K562 (cell line): ENCODE data around the gene METTL25B. TPM values are rescaled to one million over a fixed set of nuclear protein-coding genes. Genes with fewer than 3 reads are reported as not detected.
A peak's percentile ranks its signal among the peaks of the same experiment; 100 is the strongest.

Source experiments
- ELF1 ChIP-seq: fragments of 200-800 bp; sonication (Bioruptor generic); IDR thresholded peaks from 2 replicates; pipeline ENCODE4 v1.6.1; 2016; ENCODE audit warnings: missing genetic modification characterization, missing compliant biosample characterization
- KDM2B ChIP-seq: fragments of 250-450 bp; sonication (Bioruptor Pico); IDR thresholded peaks from 2 replicates; pipeline ENCODE4 v1.8.0; 2021; ENCODE audit warnings: mild to moderate bottlenecking, moderate library complexity
- POLR2B ChIP-seq: fragments of 450-650 bp; IDR thresholded peaks from 2 replicates; pipeline ENCODE4 v1.6.1; 2018; ENCODE audit warnings: low read depth; ENCODE audit not compliant: partially characterized antibody
- PPARD ChIP-seq: fragments of 250-450 bp; sonication (Bioruptor Pico); IDR thresholded peaks from 2 replicates; pipeline ENCODE4 v1.8.0; 2022; ENCODE audit warnings: inconsistent platforms, mild to moderate bottlenecking, moderate library complexity
- REST ChIP-seq, 2 experiments: fragments of 450-650 bp; formaldehyde crosslinking in 1 of 2; IDR thresholded peaks; 2 replicates each; pipeline versions ENCODE4 v1.4.0 to v1.6.1; 2014 to 2020; ENCODE audit warnings: mild to moderate bottlenecking in 2 of 2, borderline replicate concordance in 1 of 2, low read depth in 1 of 2
- SRSF7 ChIP-seq: fragments of 200-400 bp; formaldehyde crosslinking; optimal IDR thresholded peaks from 2 replicates; pipeline ENCODE3; 2017; ENCODE audit warnings: mild to moderate bottlenecking, low read depth, low read length
- TAF7 ChIP-seq: fragments of 450-650 bp; IDR thresholded peaks from 2 replicates; pipeline ENCODE4 v1.6.1; 2016; ENCODE audit warnings: missing genetic modification characterization, missing compliant biosample characterization
- TSC22D4 ChIP-seq: fragments of 450-650 bp; IDR thresholded peaks from 2 replicates; pipeline ENCODE4 v1.6.1; 2016; ENCODE audit warnings: missing genetic modification characterization, missing biosample characterization, control low read depth
- ZNF174 ChIP-seq: fragments of 250-450 bp; sonication (Bioruptor Pico); IDR thresholded peaks from 2 replicates; pipeline ENCODE4 v1.4.0; 2020; ENCODE audit warnings: mild to moderate bottlenecking
- ZNF655 ChIP-seq: fragments of 250-450 bp; sonication (Bioruptor Pico); IDR thresholded peaks from 2 replicates; pipeline ENCODE4 v1.5.0; 2021
- polyA plus RNA-seq, 8 experiments: library from polyadenylated mRNA; depleted of rRNA in 4 of 8; stranded (reverse) in 5 of 8; unstranded in 3 of 8; fragments of >200 nt; fragmentation: Nextera tagmentation in 2 of 8; fragmentation: Illumina TruSeq in 1 of 8; extraction: Ambion mirVana in 2 of 8; extraction: Trizol in 1 of 8; gene quantifications; 2 replicates each; pipeline versions ENCODE4 v1.2.1 to v1.2.3, GENCODE V29; 2011 to 2014; ENCODE audit warnings: inconsistent platforms in 1 of 8, missing spikeins in 1 of 8
- total RNA-seq, 7 experiments: library from RNA; depleted of rRNA in 6 of 7; stranded (reverse); fragments of >200 nt in 6 of 7; fragmentation: Illumina TruSeq in 2 of 7; extraction: Trizol in 2 of 7; gene quantifications; 2 replicates each; pipeline versions ENCODE4 v1.2.1 to v1.2.3, GENCODE V29; 2011 to 2021; ENCODE audit warnings: low replicate concordance in 1 of 7
- TF ChIP-seq, protein P1 (sequence below): IDR thresholded peaks from 2 replicates; pipeline ENCODE4 v1.6.1; 2011; ENCODE audit not compliant: insufficient read length; ENCODE audit errors: extremely low read depth
- TF ChIP-seq, protein P2 (sequence below): fragments of 450-650 bp; IDR thresholded peaks from 2 replicates; pipeline ENCODE4 v1.6.1; 2017; ENCODE audit warnings: antibody characterized with exemption, mild to moderate bottlenecking

METTL25B gene
- total and polyA plus RNA-seq, 9 of the 15 experiments (the other 6 are each of a cell fraction or from before 2014, with no cell fraction given), result 7.7 to 48.3 (median 33.1) TPM

DNA sequence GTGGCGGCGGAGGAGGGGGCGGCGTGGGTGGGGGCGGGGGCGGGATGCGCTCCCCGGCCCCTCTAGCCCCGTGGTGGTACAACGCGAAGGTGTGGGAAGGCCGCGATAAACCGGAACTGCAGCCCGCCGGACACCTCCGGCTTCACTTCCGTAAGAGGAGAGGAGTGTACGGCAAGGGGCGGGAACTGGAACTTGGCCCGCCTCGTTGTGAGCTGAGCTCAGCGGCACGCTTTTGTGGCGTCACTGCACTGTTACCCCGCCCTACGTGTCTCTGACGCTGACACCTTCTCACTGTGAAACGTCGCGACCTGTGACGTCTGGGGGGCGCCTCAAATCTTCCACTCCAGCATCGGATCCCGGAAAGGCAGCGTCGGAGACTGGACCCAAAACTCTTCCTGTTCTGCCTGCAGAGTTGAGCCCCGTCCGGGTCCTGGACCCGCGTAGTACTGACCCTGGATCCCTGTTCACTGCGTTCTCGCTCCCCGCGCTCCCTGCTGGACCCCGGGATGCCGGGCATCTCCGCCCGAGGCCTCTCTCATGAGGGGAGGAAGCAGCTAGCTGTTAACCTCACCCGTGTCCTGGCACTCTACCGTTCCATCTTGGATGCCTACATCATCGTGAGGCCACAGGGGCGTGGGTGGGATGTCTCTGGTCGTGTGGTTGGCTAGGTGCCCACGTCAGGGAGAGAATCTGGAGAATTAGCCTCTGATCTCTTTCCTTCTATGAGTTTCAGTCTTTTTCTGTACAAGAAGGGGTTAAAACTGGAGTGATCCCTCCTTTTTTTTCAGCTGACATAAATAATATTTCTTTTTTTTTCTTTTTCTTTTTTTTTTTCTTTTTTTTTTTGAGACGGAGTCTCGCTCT, 562 bp downstream of the METTL25B start, which contains the start of gene ISG20L2 (continued):
- TF ChIP-seq REST (IDR thresholded peaks at IDR 0.05; ENCODE audit: borderline replicate concordance) (no peak), REST (CRISPR knock-in tag; IDR thresholded peaks at IDR 0.05; ENCODE audit: low read depth) (0 out of 2 replicates have a peak, but pooled peaks have one; percentile 35), SRSF7 (no peak), ELF1 (tag) (peak; percentile 97), POLR2B (peak; percentile 68), PPARD (no peak), ZNF174 (CRISPR knock-in tag) (no peak), TAF7 (tag) (no peak), ZNF655 (CRISPR knock-in tag) (no peak), KDM2B (CRISPR knock-in tag) (no peak), TSC22D4 (no peak)
- TF ChIP-seq, protein P1, sequence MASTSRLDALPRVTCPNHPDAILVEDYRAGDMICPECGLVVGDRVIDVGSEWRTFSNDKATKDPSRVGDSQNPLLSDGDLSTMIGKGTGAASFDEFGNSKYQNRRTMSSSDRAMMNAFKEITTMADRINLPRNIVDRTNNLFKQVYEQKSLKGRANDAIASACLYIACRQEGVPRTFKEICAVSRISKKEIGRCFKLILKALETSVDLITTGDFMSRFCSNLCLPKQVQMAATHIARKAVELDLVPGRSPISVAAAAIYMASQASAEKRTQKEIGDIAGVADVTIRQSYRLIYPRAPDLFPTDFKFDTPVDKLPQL, result no peak
- TF ChIP-seq, protein P2, sequence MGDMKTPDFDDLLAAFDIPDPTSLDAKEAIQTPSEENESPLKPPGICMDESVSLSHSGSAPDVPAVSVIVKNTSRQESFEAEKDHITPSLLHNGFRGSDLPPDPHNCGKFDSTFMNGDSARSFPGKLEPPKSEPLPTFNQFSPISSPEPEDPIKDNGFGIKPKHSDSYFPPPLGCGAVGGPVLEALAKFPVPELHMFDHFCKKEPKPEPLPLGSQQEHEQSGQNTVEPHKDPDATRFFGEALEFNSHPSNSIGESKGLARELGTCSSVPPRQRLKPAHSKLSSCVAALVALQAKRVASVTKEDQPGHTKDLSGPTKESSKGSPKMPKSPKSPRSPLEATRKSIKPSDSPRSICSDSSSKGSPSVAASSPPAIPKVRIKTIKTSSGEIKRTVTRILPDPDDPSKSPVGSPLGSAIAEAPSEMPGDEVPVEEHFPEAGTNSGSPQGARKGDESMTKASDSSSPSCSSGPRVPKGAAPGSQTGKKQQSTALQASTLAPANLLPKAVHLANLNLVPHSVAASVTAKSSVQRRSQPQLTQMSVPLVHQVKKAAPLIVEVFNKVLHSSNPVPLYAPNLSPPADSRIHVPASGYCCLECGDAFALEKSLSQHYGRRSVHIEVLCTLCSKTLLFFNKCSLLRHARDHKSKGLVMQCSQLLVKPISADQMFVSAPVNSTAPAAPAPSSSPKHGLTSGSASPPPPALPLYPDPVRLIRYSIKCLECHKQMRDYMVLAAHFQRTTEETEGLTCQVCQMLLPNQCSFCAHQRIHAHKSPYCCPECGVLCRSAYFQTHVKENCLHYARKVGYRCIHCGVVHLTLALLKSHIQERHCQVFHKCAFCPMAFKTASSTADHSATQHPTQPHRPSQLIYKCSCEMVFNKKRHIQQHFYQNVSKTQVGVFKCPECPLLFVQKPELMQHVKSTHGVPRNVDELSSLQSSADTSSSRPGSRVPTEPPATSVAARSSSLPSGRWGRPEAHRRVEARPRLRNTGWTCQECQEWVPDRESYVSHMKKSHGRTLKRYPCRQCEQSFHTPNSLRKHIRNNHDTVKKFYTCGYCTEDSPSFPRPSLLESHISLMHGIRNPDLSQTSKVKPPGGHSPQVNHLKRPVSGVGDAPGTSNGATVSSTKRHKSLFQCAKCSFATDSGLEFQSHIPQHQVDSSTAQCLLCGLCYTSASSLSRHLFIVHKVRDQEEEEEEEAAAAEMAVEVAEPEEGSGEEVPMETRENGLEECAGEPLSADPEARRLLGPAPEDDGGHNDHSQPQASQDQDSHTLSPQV, result no peak
